Measurements from ENCODE around the gene MYLK2.

Gene MYLK2

GRCh38 chr20:31853481-31853880 is 34.3 kb downstream of the MYLK2 start:
- DNase-seq (ENCODE audit: low spot score), result no peak

GRCh38 chr20:31856516-31856915 is 37.4 kb downstream of the MYLK2 start:
- DNase-seq (ENCODE audit: low spot score), result no peak

DNA sequence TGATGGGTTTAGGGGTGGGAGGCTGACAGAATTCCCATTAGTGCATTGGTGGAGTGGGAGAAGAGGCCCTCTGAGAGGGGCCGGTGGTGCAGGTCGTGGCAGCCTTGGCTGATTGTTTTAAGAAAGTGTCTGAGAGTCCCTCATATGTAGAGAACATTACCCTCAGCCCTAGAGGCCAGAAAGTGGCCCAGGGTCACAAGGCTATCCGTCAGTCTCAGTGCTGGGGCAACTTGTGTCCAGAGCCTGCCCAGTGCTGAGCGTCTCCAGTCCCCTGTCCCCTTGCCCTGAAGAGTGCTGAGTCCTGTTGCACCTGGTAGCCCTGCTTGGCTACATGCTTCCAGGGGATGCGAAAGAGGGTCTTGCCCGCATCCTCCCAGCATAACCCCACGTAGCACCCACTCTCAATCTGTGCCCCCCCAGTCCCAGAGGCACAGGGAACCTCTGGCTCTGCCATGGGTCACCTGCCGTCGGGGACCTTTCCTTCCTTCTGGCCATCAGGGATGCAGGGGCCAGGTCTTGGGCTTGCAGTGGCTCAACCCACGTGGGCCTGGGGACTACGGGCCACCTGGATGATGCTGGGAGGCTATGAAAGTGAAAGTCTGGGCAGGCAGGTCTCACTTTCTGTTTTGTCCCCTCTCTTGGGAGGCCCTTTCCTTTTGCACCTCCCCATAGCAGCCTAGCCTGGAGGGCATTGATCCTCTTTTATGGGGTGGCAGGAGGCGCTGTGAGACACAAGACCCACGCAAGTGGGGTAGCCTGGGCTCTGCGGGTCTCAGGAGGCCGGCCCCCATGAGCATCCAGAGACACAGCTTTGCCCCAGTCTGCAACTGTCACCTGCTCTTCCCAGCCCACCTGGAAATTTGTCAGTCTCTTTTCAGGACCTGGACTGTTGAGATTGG is 39.0 kb downstream of the MYLK2 start:
- DNase-seq (ENCODE audit: low spot score), result no peak

DNA sequence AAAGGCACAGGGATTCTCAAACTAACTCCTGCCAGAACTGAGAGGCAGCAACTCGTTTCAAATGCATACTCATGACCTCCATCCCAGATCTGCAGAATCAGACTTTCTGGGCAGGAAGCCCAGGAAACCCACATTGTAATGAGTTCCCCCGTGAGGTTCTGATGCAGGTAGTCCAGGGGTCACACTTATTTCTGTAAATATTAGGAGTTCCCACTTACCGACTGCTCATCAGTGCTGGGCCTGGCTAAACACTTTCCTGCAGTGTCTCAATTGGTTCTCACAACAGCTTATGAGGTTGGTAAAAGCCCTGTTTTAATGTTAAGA is 39.6 kb downstream of the MYLK2 start:
- DNase-seq (ENCODE audit: low spot score), result no peak

- no peak for DNase-seq (ENCODE audit: low spot score)
Measured at GRCh38 chr20:31859266-31859997, 40.3 kb downstream of the MYLK2 start.

DNA sequence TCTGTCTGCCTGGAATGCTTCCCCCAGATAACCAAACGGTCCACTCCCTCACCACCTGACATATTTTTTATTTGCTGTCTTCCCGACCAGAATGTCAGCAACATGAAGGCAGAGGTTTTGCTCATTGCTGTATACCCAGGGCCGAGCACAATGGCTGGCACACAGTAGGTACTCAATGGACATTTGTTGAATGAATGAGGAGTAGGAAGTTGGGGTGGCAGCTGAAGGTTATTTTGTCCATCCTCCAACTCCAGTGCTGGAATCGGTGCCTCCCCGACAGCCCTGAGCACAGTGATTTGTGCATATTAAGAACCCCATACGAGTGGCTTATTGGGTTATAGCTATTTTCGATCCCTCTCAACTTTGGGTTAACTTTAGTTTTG is 40.8 kb downstream of the MYLK2 start:
- no peak for DNase-seq (ENCODE audit: low spot score)

DNA sequence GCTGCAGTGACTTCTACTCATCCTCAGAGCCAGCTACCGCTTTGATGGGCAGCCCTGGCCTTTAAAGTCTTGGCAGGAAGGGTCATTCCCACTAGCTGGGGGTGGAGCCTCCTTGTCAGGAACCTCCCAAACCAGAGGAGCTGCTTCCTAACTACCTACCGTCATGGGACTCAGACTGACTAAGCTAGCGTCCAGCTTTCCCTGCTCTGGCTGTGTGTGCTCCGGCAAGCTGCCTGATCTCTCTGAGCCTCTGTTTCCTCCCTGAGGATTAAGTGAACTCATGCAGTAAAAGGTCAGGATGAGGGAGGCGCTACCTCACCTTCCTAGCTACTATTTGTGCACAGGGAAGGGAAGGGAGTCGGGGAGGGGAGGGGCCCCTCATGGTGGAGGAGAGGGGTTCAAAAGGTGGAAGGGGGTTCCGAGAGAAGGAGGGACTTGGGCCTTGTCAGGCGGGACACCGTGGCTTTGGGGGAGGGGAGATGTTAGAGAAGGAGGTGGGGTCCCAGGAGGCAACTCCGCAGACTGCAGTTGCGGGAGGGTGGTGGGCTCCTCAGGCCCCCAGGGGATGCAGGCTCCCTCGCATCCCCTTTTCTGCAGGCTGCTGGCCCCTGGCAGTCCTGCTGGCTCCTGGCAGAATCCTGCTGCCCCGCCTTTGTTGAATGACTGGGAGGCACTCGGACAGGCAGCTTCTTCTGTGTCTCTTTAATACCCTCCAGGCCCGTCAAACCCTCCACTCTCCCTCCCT is 41.4 kb downstream of the MYLK2 start:
- DNase-seq (ENCODE audit: low spot score), result peak; percentile 65

GRCh38 chr20:31861135-31861384 is 41.9 kb downstream of the MYLK2 start:
- DNase-seq (ENCODE audit: low spot score), result no peak

DNA sequence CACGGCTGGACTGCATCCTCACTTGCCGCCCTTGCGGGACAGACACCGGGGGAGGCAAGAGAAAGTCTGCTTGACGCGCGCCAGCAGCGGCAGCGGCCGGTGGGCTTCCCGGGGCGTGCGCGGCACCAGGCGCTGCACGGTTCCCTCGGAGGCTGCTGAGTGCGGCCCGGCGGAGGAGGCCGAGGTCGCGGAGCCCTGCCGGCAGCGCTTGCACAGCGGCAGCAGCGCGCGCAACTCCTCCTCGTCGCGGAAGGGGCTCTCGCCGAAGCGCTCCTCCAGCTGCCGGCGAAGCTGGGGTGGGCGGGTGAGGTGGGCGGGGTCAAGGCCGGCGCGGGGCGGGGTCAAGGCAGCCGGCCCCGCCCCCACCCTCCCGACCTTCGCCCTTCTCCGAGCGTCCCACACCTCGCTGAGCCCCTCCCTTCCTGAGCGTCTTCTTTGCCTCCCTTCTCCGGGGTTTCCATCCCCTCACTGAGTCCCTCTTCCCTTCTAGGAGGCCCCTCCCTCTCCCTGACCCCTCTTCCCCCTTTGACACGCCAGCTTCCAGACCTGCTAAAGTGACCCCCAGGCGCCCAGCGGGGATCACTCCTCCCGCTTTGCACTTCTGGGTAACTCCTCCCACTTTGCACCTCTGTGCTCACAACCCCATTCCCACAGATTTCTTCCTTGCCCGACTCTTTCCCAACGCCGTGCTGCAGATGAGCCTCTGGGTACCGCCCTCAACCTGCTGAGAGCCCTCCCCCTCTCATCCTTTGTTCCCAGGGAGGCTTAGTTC is 42.4 kb downstream of the MYLK2 start:
- DNase-seq (ENCODE audit: low spot score), result peak; percentile 85

GRCh38 chr20:31862157-31862470 is 43.0 kb downstream of the MYLK2 start:
- DNase-seq (ENCODE audit: low spot score), result no peak

GRCh38 chr20:31862506-31862905 is 43.4 kb downstream of the MYLK2 start:
- DNase-seq (ENCODE audit: low spot score), result no peak

- no peak for DNase-seq (ENCODE audit: low spot score)
Measured at GRCh38 chr20:31863296-31864085, 44.3 kb downstream of the MYLK2 start.

DNA sequence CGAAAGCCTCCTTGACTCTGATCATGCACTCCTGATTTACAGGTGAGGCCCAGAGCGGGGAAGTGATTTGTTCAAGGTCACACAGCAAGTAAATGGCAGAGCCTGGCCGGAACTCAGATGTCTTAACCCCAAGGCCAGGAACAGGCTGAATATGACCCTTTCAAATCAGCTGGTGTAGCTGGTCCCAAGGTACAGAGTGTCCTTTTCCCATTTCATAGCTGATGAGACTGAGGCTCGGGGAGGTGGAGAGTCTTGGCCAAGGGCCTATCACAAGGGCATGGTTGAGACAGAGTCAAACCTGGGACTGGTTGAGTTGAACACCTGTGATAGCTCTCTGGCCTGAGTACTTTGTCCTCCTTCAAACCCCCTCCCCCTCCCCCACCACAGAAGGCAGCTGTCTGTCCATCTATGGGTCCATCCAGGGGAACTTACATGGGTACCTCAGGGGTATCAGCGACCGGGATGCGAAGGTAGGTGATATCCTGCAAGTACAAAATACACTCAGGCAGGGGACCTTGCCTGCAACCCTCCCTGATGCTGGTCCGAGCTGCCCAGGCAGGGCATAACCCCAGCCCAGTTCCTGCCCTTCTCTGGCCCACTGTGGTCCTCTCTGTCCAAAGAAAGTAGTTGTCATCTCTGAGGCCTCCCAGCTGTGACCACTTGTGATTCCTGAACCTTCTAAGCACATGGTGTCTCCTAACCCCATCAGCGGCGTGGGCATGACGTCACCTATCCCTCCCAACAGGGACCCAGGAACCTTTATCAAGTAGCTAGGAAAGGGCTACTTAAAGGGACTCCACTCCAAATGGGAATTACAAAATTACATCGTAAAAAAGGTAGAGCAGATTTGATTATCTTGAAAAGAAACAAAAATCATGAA is 45.6 kb downstream of the MYLK2 start:
- DNase-seq (ENCODE audit: low spot score), result no peak

DNA sequence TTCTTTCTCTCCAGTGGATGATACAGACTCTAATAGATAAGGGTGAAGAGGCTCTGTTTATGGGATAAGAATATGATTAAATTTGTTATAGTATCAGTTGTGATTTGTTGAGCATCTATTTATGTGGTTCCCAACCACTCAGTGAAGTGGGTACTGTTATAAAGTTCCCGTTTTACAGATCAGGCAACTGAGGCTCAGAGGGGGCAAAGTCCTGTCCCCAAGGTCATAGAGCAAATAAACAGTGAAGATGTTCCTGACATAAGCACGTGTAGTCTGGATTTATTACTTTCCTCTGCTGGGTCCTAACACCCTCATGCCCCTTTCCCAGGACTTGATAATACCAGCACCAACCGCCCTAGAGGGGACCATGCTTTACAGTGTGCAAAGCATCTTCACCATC is 47.1 kb downstream of the MYLK2 start:
- no peak for DNase-seq (ENCODE audit: low spot score)

DNA sequence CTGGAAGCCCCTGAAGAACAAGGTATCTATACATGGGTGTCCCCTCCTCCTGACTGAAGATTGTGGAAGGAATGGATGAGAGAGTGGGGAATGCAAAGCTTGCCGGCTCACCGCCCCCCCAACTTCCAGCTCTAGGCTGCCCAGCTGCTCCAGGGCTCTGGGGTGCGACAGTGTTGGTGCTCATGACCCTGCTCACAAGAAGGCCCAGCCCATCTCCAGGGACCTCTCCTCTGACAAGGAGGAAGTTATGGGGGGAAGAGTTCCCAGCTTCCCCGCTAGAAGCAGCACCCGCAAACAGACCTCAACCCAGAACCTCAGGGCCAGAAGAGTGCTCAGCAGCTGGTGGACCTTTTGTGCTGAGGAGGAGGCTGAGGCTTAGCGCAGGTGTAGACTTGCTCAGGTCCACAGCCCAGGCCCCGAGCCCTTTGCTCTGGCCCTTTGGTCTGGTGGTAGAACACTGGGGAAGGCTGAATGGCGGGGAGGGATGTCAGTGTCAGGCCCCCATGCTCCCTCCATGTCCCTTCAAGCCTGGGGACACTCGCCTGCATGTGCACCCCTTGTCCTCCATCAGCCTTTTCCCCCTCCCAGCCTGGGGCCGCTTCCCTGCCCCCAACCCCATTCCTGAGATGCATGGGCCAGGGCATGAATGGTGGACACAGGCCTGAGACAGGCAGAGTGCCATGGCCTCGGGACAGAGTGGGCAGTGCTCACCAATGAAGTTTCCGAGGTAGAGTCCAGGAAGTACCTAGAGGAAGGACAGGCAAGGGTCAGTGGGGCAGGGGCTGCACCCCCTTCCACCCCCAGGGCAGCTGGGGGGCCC is 49.9 kb downstream of the MYLK2 start:
- no peak for DNase-seq (ENCODE audit: low spot score)

GRCh38 chr20:31869673-31869941 is 50.5 kb downstream of the MYLK2 start:
- peak; percentile 4 for DNase-seq (ENCODE audit: low spot score)

DNA sequence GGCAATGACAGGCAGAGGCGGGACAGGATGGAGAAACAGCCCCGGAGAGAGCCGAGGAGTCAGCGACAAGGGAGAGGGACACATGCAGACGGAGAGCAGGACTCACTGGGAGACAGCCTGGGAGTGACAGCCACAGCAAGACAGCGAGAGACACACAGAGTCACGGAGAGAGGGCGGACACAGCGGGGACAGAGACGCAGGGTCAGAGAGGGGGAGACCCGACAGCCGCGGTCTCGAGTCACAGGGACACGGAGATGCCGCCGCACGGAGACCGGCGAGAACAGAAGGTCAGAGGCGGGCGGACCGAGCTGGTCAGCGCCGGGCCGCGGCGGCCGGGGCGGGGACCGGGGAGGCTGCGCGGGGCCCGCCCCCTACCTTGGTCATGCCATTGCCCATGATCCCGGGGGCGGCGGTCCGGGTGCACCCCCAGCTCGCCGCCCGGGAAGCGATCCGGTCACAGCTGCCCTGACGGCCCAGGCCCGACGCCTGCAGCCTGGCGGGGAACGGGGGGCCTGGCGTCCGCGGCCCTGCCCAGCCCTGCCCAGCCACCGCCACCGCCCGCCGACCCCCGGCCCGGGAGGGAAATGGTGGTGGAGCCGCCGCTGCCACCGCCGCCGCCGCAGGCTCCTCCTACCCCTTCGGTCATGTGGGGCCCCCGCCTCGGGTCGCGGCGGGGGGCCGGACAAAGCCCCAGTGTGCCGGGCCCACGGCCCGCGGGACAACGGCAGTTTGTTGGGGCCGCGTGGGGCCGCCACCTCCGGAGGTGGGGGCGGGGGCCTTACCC is 51.0 kb downstream of the MYLK2 start, which contains the start of the genes DUSP15 and TTLL9:
Gene DUSP15 (minus strand): TSS at position 586 of the 784 bp plus-strand sequence. CDS start 190 bp downstream, at position 396.
Gene TTLL9 (plus strand): TSS at position 693 of the 784 bp plus-strand sequence. CDS start 493 bp downstream, outside the sequence.
- peak; percentile 63 for DNase-seq (ENCODE audit: low spot score)

GRCh38 chr20:31870726-31871617 is 51.8 kb downstream of the MYLK2 start:
- no peak for DNase-seq (ENCODE audit: low spot score)

Measured in AG20443 (cell line).